CD4-positive, alpha-beta memory T cell (primary cell): ENCODE measurements around the gene UBQLN4. TPM values are rescaled to one million over a fixed set of nuclear protein-coding genes. Genes with fewer than 3 reads are reported as not detected.

Experiments used
- CTCF ChIA-PET: fragments of 350-600 bp; sonication (Branson Sonifier 250); formaldehyde crosslinking; loops from one replicate; lab custom pipeline; 2021; ENCODE audit warnings: inconsistent platforms; ENCODE audit not compliant: partially characterized antibody; lab: Charles Lee
- POLR2A ChIA-PET: fragments of 350-600 bp; sonication (Branson Sonifier 250); formaldehyde crosslinking; loops from one replicate; lab custom pipeline; 2021; ENCODE audit not compliant: partially characterized antibody; lab: Charles Lee
- DNase-seq, 5 donors: peaks; one replicate each; pipeline versions ENCODE4 v3.0.0 to v3.0.0-alpha.2; 2020 to 2022; ENCODE audit warnings: mixed read lengths in 1 of 5
- H3K27ac ChIP-seq: one replicate; pipeline ENCODE4 v1.7.0; 2013; ENCODE audit warnings: low read depth, low read length
- H3K27me3 ChIP-seq: 2 replicates; pipeline ENCODE4 v1.7.0; 2013; ENCODE audit warnings: mild to moderate bottlenecking, low read length, moderate library complexity; ENCODE audit not compliant: insufficient read depth
- H3K36me3 ChIP-seq: 2 replicates; pipeline ENCODE4 v1.7.0; 2013; ENCODE audit warnings: mild to moderate bottlenecking, low read length, moderate library complexity; ENCODE audit not compliant: insufficient read depth
- H3K4me1 ChIP-seq: 2 replicates; pipeline ENCODE4 v1.7.0; 2013; ENCODE audit warnings: mild to moderate bottlenecking, low read length, moderate library complexity; ENCODE audit not compliant: insufficient read depth
- H3K4me3 ChIP-seq, 2 donors: one replicate each; pipeline ENCODE4 v1.7.0; 2013; ENCODE audit warnings: low read length in 2 of 2, mild to moderate bottlenecking in 1 of 2
- H3K9me3 ChIP-seq, 2 donors: one replicate each; pipeline ENCODE4 v1.7.0; 2013; ENCODE audit warnings: low read length in 2 of 2, control low read depth in 1 of 2; ENCODE audit not compliant: control insufficient read depth in 1 of 2
- H3K27ac Mint-ChIP-seq, 7 donors: one replicate each; pipeline ENCODE4 v1.8.0; 2020 to 2021; ENCODE audit warnings: mixed read lengths in 7 of 7, mild to moderate bottlenecking in 6 of 7, inconsistent platforms in 3 of 7, moderate library complexity in 3 of 7
- H3K27me3 Mint-ChIP-seq, 2 donors: one replicate each; pipeline ENCODE4 v1.8.0; 2020 to 2021; ENCODE audit warnings: mixed read lengths in 2 of 2
- H3K36me3 Mint-ChIP-seq, 2 donors: one replicate each; pipeline ENCODE4 v1.8.0; 2020 to 2021; ENCODE audit warnings: mixed read lengths in 2 of 2, inconsistent platforms in 1 of 2, mild to moderate bottlenecking in 1 of 2
- H3K4me1 Mint-ChIP-seq, 4 donors: one replicate each; pipeline ENCODE4 v1.8.0; 2020 to 2021; ENCODE audit warnings: mixed read lengths in 4 of 4, mild to moderate bottlenecking in 1 of 4
- H3K4me3 Mint-ChIP-seq, 8 donors: one replicate each; pipeline ENCODE4 v1.8.0; 2020 to 2021; ENCODE audit warnings: mixed read lengths in 8 of 8, mild to moderate bottlenecking in 7 of 8, moderate library complexity in 6 of 8, inconsistent platforms in 3 of 8
- H3K9me3 Mint-ChIP-seq, 8 donors: one replicate each; pipeline ENCODE4 v1.8.0; 2020 to 2021; ENCODE audit warnings: mixed read lengths in 8 of 8, mild to moderate bottlenecking in 5 of 8, inconsistent platforms in 3 of 8, moderate library complexity in 1 of 8
- intact Hi-C: fragments of 100-400 bp; cut with micrococcal nuclease; formaldehyde crosslinking; loops from one replicate; pipeline ENCODE4 v1.15.1; 2023
- polyA plus RNA-seq, 2 donors: library from polyadenylated mRNA; unstranded; fragments of 300-500 nt; fragmentation: Illumina TruSeq; gene quantifications; one replicate each; pipeline ENCODE4 v1.2.3, GENCODE V29; 2021
- total RNA-seq, 2 experiments: library from RNA; stranded (reverse); gene quantifications; one replicate each; pipeline ENCODE4 v1.2.3, GENCODE V29; 2021

UBQLN4 gene
- total and polyA plus RNA-seq, 4 experiments from 2014 or later: 8.9 to 39.5 (median 25.3) TPM

DNA sequence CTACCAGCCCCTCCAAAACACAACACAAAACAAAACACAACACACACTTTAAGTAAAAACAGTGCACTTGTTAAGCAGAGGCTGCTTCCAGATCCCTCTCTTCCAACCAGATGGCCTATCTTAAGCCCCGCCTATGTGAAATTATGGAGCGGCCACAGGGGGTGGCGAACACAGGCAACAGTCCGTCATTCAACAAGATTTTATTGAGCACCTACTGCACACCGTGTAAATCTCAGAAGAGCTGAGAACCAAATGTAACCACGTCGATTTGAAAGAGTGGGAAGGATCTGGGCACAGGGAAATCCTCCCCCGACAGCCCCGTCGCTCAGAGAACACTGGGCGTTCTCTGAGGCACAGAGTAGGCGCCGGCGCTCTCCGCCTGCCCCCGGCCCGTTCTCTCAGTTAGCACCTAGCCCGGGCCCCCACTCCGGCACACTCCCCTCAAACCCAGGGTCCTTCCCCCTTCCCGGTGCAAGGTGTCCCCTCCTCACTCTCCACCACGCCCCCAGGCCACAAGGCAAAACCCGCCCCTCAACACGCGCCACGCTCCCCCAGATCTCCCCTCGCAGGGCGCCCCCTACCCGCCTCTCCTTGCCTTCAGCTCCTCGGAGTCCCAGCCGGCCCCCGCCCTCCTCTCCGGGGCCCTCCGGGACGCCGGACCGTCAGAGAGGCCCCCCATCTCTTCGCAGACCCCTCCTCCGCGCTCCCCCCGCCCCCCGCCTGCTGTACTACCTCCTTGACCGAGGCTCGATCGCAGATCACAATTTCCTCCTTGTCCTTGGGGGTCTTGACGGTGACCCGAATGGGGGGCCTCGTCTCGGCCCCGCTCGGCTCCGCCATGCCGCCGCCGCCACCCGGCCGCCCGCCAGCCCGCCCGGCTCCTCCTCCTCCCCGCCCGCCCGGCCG, 483 bp downstream of the UBQLN4 start:
- Histone ChIP-seq H3K27ac (peak overlapping the region; percentile 84), H3K27me3 (no peaks in the 10 kb centered on the region), H3K4me3 (peak overlapping the region; percentile 14 to 61), H3K4me1 (peaks cover 17% of the 10 kb centered on the region), H3K36me3 (peaks cover 13% of the 10 kb centered on the region), H3K9me3 (no peaks in the 10 kb centered on the region)
- Mint-ChIP-seq H3K27ac (peak overlapping the region; percentile 62 to 96 (median 90)), H3K4me1 (peaks cover 13 to 51% (median 30%) of the 10 kb centered on the region in 4 donors), H3K4me3 (peak overlapping the region; percentile 90 to 96 (median 94)), H3K36me3 (peaks cover 10 to 38% of the 10 kb centered on the region in 2 donors), H3K9me3 (peaks cover 0 to 3% (median 0%) of the 10 kb centered on the region in 8 donors), H3K27me3 (no peaks in the 10 kb centered on the region)
- CTCF ChIA-PET: interaction anchor here (1.0 to 1.3 kb wide), 5 partner anchors 13 to 83 kb away, joined by 3 to 5 read pairs (median 4); no protein-coding TSS in a partner anchor
- DNase-seq: peak; percentile 55 to 81 (median 59)
- POLR2A ChIA-PET: interaction anchor here (1.0 to 1.9 kb wide), 2 partner anchors 8 to 32 kb away, joined by 4 to 11 read pairs; partner anchors contain the start of gene SSR2
- intact Hi-C loops: loop anchor here (1.0 to 5.0 kb wide), 3 partner anchors 33 to 115 kb away; partner anchors contain the start of gene SSR2

DNA sequence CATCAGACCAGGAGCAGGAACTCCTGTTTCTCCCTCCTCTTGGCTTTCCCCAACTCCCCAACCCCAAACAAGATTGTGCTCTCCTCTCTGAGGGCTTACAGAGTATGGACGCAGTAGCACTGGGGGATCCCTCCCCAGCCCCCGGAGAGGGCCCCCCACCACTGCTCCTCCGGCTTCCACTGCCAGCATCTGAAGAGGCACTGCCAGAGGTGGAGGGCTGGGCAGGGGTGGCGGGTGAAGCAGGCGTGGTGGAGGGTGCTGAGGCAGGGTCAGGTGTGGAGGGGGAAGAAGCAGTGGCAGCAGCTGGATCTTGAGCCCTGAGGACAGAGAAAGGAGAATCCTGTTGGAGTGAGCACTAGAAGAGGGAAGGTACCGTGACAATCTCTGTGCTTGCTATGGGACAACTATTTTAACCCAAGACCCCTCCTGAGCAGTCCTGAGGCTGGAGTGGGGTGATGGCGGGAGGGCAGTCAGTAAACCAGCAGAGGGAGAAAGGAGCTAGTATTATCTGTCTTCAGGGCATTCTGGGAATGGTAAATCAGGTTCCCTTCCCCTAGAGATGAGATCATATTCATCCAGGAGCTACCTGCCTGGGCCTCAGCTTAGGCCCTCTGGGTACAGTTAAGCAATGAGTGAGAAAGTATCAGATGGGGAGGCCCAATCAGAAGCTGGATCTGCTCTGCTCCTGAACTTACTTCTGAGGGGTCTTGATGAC, 2.4 kb downstream of the UBQLN4 start:
- no peak for DNase-seq
- H3K9me3 Mint-ChIP-seq: peaks cover 0 to 3% (median 0%) of the 10 kb centered on the region in 8 donors
- Histone ChIP-seq H3K4me1 (peaks cover 17% of the 10 kb centered on the region), H3K4me3 (no peak overlapping the region), H3K36me3 (peaks cover 15% of the 10 kb centered on the region), H3K27ac (no peak overlapping the region), H3K27me3 (no peaks in the 10 kb centered on the region), H3K9me3 (no peaks in the 10 kb centered on the region)
- intact Hi-C loops: loop anchor here (5.0 kb wide), 1 partner anchor 44 kb away; no protein-coding TSS in a partner anchor
- H3K4me1 Mint-ChIP-seq: peaks cover 10 to 47% (median 26%) of the 10 kb centered on the region in 4 donors
- H3K27me3 Mint-ChIP-seq: no peaks in the 10 kb centered on the region
- peak overlapping the region in 2 of 8 donors; percentile 35 to 41 for H3K4me3 Mint-ChIP-seq
- ChIA-PET CTCF (interaction anchor here (0.6 to 0.9 kb wide), 2 partner anchors 25 to 114 kb away, joined by 3 to 4 read pairs; no protein-coding TSS in a partner anchor), POLR2A (interaction anchor here (0.6 kb wide), 1 partner anchor 508 kb away, joined by 3 read pairs; no protein-coding TSS in a partner anchor)
- H3K27ac Mint-ChIP-seq: peak overlapping the region in 4 of 7 donors; percentile 32 to 87 (median 42)
- peaks cover 10 to 34% of the 10 kb centered on the region in 2 donors for H3K36me3 Mint-ChIP-seq

DNA sequence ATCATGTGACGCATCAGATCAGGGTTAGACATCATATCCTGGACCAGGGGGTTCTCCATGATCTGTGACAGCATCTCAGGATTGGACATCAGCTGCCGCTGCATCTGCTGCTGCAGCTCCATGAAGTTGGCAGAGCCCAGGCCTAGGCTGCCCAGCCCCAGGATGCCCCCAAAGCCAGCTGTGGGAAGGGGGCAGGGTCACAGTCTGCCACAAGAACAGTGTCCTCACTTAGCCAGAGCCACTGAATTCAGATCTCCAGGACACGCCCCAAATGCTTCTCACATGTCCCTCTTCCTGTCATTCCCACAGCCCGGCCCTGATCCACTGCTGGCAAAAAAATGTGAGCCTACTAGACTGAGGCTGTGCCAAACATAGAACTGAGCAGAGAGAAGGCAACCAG, 3.2 kb downstream of the UBQLN4 start:
- Mint-ChIP-seq H3K4me3 (peak overlapping the region in 1 of 8 donors; percentile 5), H3K27me3 (no peaks in the 10 kb centered on the region), H3K9me3 (peaks cover 0 to 3% (median 0%) of the 10 kb centered on the region in 8 donors), H3K27ac (peak overlapping the region in 2 of 7 donors; percentile 13 to 18), H3K4me1 (peaks cover 7 to 44% (median 23%) of the 10 kb centered on the region in 4 donors), H3K36me3 (peaks cover 10 to 33% of the 10 kb centered on the region in 2 donors)
- no peak overlapping the region for H3K27ac ChIP-seq
- H3K27me3 ChIP-seq: no peaks in the 10 kb centered on the region
- POLR2A ChIA-PET: no interaction called here
- peaks cover 15% of the 10 kb centered on the region for H3K36me3 ChIP-seq
- H3K9me3 ChIP-seq: no peaks in the 10 kb centered on the region
- intact Hi-C loops: loop anchor here (5.0 kb wide), 1 partner anchor 43 kb away; no protein-coding TSS in a partner anchor
- CTCF ChIA-PET: no interaction called here
- peaks cover 13% of the 10 kb centered on the region for H3K4me1 ChIP-seq
- H3K4me3 ChIP-seq: no peak overlapping the region
- no peak for DNase-seq

DNA sequence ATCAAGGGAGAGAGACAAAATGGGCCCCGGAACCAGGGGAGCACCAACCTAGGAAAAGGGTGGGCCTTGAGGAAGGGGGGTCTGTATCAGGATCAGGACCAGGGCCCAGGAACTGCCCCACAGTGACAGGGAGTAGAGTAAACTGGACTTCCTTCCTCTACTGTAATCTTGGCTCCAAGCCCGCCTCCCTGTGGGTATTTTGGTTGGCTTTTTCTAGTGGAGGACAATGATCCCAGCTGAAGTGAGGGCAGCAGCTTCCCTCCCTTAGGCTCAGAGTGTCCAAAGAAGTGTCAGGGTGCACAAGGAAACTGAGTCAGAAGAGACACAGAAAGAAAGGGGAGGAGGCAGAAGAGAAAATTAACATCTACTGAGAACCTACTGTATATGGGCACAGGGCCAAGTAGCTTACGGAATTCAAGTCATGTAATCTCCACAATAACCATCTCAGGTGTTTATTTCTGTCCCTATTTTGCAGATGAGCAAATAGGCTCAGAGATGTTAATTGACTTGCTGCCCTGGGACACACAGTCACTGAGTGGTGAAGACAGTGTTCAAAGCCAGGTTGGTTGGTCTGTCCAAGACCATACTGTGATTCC, 4.8 kb downstream of the UBQLN4 start:
- H3K36me3 ChIP-seq: peaks cover 15% of the 10 kb centered on the region

DNA sequence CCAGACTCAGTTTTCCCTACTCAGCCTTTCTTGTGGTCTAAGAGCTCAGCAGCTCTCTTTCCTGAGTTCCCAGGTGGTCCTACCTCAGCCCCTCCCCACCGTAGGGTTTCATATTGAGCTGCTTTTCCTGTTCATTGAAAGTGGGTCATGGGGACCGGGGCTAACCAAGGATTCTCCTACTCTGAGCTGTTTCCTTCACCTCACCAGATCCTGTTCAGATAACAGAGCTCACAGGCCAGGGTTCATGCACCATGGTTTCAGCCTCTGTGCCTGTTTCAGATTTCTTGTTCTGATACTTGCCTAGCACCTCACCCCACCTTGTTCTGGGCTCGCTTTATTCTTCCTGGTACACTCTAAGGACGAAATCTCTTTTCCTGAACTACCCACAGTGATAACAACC, 8.5 kb downstream of the UBQLN4 start:
- Histone ChIP-seq H3K27me3 (no peaks in the 10 kb centered on the region), H3K9me3 (no peaks in the 10 kb centered on the region), H3K4me3 (no peak overlapping the region), H3K36me3 (peaks cover 40% of the 10 kb centered on the region), H3K4me1 (peaks cover 11% of the 10 kb centered on the region), H3K27ac (no peak overlapping the region)
- H3K36me3 Mint-ChIP-seq: peaks cover 33 to 58% of the 10 kb centered on the region in 2 donors
- ChIA-PET CTCF (interaction anchor here (0.8 to 1.2 kb wide), 2 partner anchors 18 to 37 kb away, joined by 3 read pairs; no protein-coding TSS in a partner anchor), POLR2A (interaction anchor here (1.4 kb wide), 1 partner anchor 8 kb away, joined by 4 read pairs; the partner anchor contains the start of gene UBQLN4)
- peak in 2 of 5 donors; percentile 10 to 13 for DNase-seq
- H3K27ac Mint-ChIP-seq: peak overlapping the region in 6 of 7 donors; percentile 40 to 86 (median 77)
- peaks cover 0 to 3% (median 0%) of the 10 kb centered on the region in 8 donors for H3K9me3 Mint-ChIP-seq
- H3K27me3 Mint-ChIP-seq: no peaks in the 10 kb centered on the region
- H3K4me1 Mint-ChIP-seq: peaks cover 12 to 20% (median 15%) of the 10 kb centered on the region in 4 donors
- peak overlapping the region in 6 of 8 donors; percentile 5 to 62 (median 42) for H3K4me3 Mint-ChIP-seq
- intact Hi-C loops: no loop called here

More for the DNA sequence above, 4.8 kb downstream of the UBQLN4 start:
- H3K9me3 ChIP-seq: no peaks in the 10 kb centered on the region
- H3K27me3 Mint-ChIP-seq: no peaks in the 10 kb centered on the region
- H3K9me3 Mint-ChIP-seq: peaks cover 0 to 3% (median 0%) of the 10 kb centered on the region in 8 donors
- H3K36me3 Mint-ChIP-seq: peaks cover 16 to 36% of the 10 kb centered on the region in 2 donors
- H3K4me3 Mint-ChIP-seq: no peak overlapping the region
- ChIA-PET CTCF (no interaction called here), POLR2A (interaction anchor here (1.3 kb wide), 1 partner anchor 28 kb away, joined by 3 read pairs; the partner anchor contains the start of gene SSR2)
- peaks cover 18% of the 10 kb centered on the region for H3K4me1 ChIP-seq
- no peak overlapping the region for H3K27ac Mint-ChIP-seq
- no peaks in the 10 kb centered on the region for H3K27me3 ChIP-seq
- intact Hi-C loops: no loop called here
- no peak overlapping the region for H3K4me3 ChIP-seq
- peaks cover 15 to 41% (median 27%) of the 10 kb centered on the region in 4 donors for H3K4me1 Mint-ChIP-seq
- no peak for DNase-seq
- no peak overlapping the region for H3K27ac ChIP-seq

DNA sequence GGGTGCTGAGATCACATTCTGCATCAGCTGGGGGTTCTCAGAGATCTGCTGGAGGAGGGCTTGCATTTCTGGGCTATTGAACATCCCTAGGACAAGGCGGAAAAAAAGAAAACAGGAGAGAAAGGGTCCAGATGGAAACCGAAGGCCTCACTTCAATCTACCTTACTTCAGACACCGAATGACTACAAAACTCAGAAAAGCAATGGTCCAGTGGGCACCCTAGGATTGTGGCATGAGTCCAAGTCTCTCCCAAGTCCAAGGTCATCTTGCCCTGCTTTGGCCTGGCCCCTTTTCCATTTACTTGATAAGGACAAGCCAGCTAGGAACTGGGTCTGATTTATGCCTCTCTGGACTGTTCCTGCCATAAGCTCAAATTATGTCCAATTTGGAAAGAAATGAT, 10.8 kb downstream of the UBQLN4 start:
- peaks cover 11% of the 10 kb centered on the region for H3K4me1 ChIP-seq
- H3K4me3 Mint-ChIP-seq: no peak overlapping the region
- no peak for DNase-seq
- no peaks in the 10 kb centered on the region for H3K9me3 Mint-ChIP-seq
- no peak overlapping the region for H3K4me3 ChIP-seq
- H3K27me3 Mint-ChIP-seq: no peaks in the 10 kb centered on the region
- H3K36me3 ChIP-seq: peaks cover 26% of the 10 kb centered on the region
- no peaks in the 10 kb centered on the region for H3K9me3 ChIP-seq
- H3K36me3 Mint-ChIP-seq: peaks cover 24 to 46% of the 10 kb centered on the region in 2 donors
- peak overlapping the region in 1 of 7 donors; percentile 17 for H3K27ac Mint-ChIP-seq
- ChIA-PET CTCF (no interaction called here), POLR2A (no interaction called here)
- no peaks in the 10 kb centered on the region for H3K27me3 ChIP-seq
- peaks cover 12 to 13% (median 12%) of the 10 kb centered on the region in 4 donors for H3K4me1 Mint-ChIP-seq
- H3K27ac ChIP-seq: no peak overlapping the region
- intact Hi-C loops: no loop called here
